HG02763 (cell line): ENCODE measurements around the gene TM7SF3.
"Not testable (repeated sequence)": the region's sequence is repeated elsewhere in the genome, so short reads cannot be mapped to it uniquely, and the experiment has no call there.

Experiments used
- ATAC-seq: cut with Tn5 transposase; IDR thresholded peaks from one replicate; pipeline ENCODE4 v1.9.1; 2021; ENCODE audit warnings: mild to moderate bottlenecking, moderate library complexity; ENCODE audit not compliant: unreplicated experiment

The TM7SF3 gene

DNA sequence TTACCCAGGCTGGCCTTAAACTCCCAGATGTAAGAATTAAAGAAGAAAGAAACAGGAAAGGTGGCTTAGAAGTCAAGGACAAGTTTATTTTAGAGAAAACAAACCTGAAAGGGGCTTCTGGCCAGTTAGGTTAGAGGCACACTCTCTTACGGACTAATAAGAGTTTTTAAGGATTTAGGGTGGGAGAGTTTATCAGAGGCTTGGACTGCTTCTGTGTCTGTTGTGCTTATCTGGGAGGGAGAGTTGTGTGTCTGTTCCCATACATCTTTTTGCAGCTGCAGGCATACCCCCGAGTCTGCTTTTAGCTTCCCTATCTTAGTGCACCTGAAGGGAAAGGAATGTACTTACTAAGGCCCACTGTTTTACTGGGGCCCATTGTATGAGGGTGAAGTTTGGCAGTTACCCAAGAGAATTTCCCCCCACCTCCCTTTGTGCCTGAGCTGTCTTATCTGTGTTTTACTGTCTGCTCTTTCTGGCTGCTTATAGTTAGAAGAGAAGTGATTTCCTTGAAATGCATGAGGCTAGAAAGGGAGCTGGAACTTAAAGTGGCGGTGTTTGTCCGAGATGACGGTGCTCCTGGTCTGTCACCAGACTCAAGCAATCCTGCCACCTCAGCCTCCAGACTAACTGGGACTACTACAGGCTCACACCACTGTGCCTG, 3.1 kb upstream of the TM7SF3 start:
- ATAC-seq: not testable (repeated sequence)

GRCh38 chr12:27015730-27016076, 1.5 kb upstream of the TM7SF3 start:
- ATAC-seq: no peak

GRCh38 chr12:27014859-27015729, 910 bp upstream of the TM7SF3 start:
- ATAC-seq: no peak

DNA sequence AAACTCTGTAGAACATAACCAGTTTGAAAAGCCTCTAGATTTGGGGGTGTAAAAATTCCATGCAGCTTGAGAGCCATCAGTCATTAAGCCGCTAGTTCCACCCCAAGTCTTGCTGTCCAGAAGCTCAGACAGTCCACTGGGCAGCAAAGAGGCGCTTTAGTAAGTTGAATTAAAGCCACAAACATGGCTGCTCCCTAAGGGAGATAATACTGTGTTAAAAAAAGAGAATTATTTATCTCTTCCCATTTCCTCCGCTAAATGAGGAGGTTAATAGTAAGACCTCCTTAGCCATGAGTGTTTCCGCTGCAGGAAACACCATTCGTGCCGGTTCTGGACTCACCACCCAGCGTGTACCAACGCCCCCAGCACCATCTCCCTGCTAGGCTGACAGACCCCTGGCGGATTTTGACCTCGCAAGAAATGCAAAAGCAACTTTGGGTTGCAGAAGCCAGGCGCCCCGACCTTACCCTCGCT, 536 bp downstream of the TM7SF3 start:
- ATAC-seq: peak; percentile 19

DNA sequence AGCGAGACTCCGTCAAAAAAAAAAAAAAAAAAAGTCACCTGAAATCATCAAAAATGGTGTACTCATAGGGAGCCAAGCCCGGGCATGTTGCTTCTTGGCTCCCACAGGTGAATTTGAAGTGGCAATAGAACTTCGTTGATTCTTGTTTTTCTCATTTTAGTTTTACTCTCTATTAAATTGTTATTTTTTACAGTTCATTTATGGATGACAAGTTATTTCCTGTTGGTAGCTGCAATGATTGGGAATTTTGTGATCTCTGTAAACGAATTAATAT, 1.3 kb downstream of the TM7SF3 start:
- no peak for ATAC-seq

GRCh38 chr12:27012239-27012981, 1.8 kb downstream of the TM7SF3 start:
- ATAC-seq: no peak

- ATAC-seq: no peak
Observed at GRCh38 chr12:27009881-27010301, 4.3 kb downstream of the TM7SF3 start.

- no peak for ATAC-seq
Observed at GRCh38 chr12:27008081-27008480, 6.1 kb downstream of the TM7SF3 start.

DNA sequence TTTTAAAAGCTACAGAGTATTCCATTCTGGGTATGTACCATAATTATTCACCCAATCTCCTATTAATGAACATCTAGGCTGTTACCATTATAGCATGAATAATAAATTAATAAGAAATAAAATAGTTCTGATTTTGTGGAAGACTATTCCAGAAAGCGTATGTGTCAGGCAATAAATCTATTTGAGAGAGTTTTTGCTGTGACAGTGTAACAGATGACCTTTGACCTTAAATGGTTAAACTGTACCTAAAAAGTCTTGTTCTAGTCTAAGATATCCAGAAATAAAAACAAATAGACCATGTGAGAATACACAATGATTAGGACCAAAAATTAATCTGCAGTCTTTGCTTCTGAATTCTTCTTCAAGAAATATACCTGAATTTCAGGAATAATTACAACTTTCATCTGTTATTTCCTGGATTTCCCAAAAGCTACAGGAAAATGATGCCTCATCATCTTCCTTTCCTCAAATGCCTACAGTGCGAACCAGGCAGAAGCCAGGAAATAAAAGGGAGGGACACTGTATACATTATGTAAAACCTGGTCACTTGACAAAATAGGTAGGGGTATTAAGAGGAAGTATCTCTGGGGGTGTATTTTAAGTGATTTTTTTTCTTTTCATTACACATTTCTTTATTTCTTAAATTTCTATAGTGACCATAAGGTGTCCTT, 7.3 kb downstream of the TM7SF3 start:
- no peak for ATAC-seq

- ATAC-seq: no peak
Observed at GRCh38 chr12:27005495-27005894, 8.7 kb downstream of the TM7SF3 start.

DNA sequence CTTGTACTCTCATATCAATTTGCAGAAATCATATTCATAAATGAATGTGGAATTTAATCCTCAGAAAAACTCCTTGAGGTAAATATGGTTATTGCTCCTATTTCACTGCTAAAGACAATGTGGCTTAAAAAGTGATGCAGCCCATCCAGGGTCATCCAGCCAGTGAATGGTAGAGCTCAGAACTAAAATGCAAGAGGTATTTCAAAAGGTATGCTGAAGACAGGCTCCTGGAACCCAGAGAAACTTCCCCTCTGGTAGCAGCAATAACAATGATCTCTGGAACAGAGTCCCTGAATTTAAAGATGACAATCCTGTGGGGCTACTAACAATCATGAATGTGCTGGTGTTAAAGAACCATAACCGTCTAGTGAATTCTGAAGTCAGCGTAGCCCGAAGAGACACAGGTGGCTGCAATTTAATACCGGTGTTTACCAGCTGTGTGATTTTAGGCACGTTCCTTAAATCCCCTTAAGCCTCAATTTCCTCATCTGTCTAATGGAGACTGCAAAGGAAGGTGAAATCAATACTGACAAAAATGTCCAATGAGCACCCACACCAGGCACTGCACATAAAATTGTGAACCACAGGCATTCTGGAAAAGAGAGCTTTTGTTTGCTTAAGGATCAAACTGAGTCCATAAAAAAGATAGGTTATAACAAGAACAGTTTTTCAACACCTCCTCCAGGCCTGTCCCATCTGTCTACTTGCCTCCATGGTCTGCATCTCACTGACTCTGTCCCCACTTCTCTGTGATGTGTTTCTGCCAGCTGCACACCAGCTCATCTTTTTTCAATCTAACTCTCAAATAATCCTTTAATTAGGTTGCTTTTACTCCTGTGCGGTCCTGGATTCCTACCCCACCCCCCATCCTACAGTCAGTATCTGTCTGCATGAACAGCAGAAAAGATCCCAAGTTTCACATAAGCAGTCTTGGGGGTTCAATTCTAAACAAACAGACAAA, 10.5 kb downstream of the TM7SF3 start:
- ATAC-seq: no peak

DNA sequence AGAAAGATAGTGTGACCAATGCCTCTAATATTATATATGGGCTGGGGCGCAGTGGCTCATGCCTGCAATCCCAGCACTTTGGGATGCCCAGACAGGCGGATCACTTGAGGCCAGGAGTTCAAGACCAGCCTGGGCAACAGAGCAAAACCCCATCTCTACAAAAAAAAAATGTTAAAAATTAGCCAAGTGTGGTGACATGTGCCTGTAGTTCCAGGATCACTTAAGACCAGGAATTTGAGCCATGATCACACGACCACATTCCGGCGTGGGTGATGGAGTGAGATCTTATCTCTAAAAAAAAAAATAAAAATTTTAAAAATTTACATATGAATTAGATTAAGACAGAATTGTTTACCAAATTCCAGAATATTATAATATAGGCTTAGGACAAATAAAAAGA, 12.0 kb downstream of the TM7SF3 start:
- ATAC-seq: no peak

GRCh38 chr12:27001663-27002062, 12.5 kb downstream of the TM7SF3 start:
- no peak for ATAC-seq

- ATAC-seq: no peak
Observed at GRCh38 chr12:27000961-27001360, 13.2 kb downstream of the TM7SF3 start.

DNA sequence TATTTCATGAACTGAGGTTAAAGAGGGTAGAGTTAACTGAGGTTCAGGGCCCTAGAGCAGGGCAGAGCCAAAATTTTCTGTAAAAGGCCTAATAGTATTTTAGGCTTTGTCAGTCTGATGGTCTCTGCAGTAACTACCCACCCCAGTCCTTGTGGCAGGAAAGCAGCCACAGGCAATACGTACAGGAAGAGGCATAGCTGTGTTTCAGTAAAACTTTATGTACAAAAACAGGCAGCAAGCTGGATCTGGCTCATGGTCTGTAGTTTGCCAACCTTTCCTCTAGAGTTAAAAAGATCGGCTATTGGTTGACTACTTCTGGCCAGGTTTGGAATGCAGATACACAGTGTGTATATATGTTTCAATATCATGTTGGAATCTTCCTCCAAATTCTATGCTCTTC, 17.2 kb downstream of the TM7SF3 start:
- ATAC-seq: no peak

DNA sequence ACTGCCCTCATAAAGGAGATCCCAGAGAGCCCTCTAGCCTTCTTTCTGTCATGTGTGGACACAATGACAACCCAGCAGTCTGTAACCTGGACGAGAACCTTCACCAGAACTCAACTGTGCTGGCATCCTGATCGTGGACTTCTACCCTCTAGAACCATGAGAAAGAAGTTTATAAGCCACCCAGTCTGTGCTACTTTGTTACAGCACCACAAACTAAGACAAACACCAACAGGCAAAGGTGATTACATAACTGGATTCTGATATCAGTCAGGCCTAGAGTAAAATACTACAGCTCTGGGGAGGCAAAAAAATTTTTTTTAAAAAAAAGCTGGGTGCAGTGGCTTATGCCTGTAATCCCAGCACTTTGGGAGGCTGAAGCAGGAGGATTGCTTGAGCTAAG, 18.5 kb downstream of the TM7SF3 start:
- no peak for ATAC-seq

DNA sequence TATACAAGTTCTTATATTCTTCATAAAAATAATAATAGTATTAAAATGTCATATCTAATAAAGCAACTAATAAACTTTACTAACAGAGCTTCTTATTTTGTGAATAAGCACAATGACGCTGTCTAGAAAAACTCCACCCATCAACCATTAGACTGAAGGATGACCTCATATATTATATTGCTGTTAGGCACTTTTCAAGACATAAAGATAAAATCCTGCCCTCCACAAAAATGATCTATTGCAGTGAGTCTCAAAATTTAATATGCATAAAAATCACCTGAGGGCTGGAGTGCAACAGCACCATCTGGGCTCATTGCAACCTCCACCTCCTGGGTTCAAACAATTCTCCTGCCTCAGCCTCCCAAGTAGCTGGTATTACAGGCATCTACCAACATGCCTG, 20.1 kb downstream of the TM7SF3 start:
- no peak for ATAC-seq

GRCh38 chr12:26991826-26992225, 22.4 kb downstream of the TM7SF3 start:
- ATAC-seq: no peak

- no peak for ATAC-seq
Observed at GRCh38 chr12:26989873-26990272, 24.3 kb downstream of the TM7SF3 start.

- no peak for ATAC-seq
Observed at GRCh38 chr12:26988703-26989102, 25.5 kb downstream of the TM7SF3 start.
